Natural killer cell (primary cell): Measurements from ENCODE around the gene AGTR1. TPM values are rescaled to one million over a fixed set of nuclear protein-coding genes. Genes with fewer than 3 reads are reported as not detected.

Experiments
- ATAC-seq, 3 donors: fragments of 150-1000 bp in 2 of 3; fragments of 200-7000 bp in 1 of 3; cut with Tn5 transposase; 1 replicate in 1 of 3; 2 replicates in 2 of 3; pipeline ENCODE4 v1.10.0; 2021; ENCODE audit warnings: mild to moderate bottlenecking in 2 of 3, moderate library complexity in 2 of 3
- DNase-seq, 2 donors: peaks; one replicate each; pipeline versions ENCODE4 v3.0.0 to v3.0.0-alpha.2; 2013 to 2021; ENCODE audit warnings: mixed read lengths in 1 of 2
- H3K27ac ChIP-seq: one replicate; pipeline ENCODE4 v1.5.1; 2013; ENCODE audit warnings: mild to moderate bottlenecking, low read length
- H3K27me3 ChIP-seq: one replicate; pipeline ENCODE4 v1.6.1; 2013; ENCODE audit warnings: low read length; ENCODE audit not compliant: control insufficient read depth, insufficient read depth
- H3K36me3 ChIP-seq: one replicate; pipeline ENCODE4 v1.6.1; 2013; ENCODE audit warnings: low read length; ENCODE audit not compliant: control insufficient read depth, insufficient read depth
- H3K4me1 ChIP-seq: one replicate; pipeline ENCODE4 v1.6.1; 2013; ENCODE audit warnings: low read length; ENCODE audit not compliant: control insufficient read depth, insufficient read depth
- H3K4me3 ChIP-seq: one replicate; pipeline ENCODE4 v1.5.1; 2013; ENCODE audit warnings: low read length
- H3K9me3 ChIP-seq: one replicate; pipeline ENCODE4 v1.6.1; 2013; ENCODE audit warnings: low read length; ENCODE audit not compliant: control insufficient read depth, insufficient read depth
- H3K27ac Mint-ChIP-seq, 2 donors: one replicate each; pipeline ENCODE4 v1.8.0; 2022; ENCODE audit warnings: mild to moderate bottlenecking in 2 of 2, mixed read lengths in 2 of 2, moderate library complexity in 1 of 2
- H3K27me3 Mint-ChIP-seq, 2 donors: one replicate each; pipeline ENCODE4 v1.8.0; 2022; ENCODE audit warnings: low read depth in 2 of 2, mixed read lengths in 2 of 2
- H3K36me3 Mint-ChIP-seq: one replicate; pipeline ENCODE4 v1.8.0; 2022; ENCODE audit warnings: mixed read lengths
- H3K4me1 Mint-ChIP-seq, 2 donors: one replicate each; pipeline ENCODE4 v1.8.0; 2022; ENCODE audit warnings: mixed read lengths in 2 of 2
- H3K4me3 Mint-ChIP-seq: one replicate; pipeline ENCODE4 v1.8.0; 2022; ENCODE audit warnings: mild to moderate bottlenecking, moderate library complexity, mixed read lengths
- H3K9me3 Mint-ChIP-seq, 2 donors: one replicate each; pipeline ENCODE4 v1.8.0; 2022; ENCODE audit warnings: mixed read lengths in 2 of 2
- CTCF ChIP-seq: fragments of 200-600 bp; IDR thresholded peaks from one replicate; pipeline ENCODE4 v1.8.0; 2022; ENCODE audit warnings: antibody characterized with exemption
- WGBS: methylation state at CpG from one replicate; pipeline ENCODE4 v1.1.7; 2013; ENCODE audit warnings: missing lambda C conversion rate; ENCODE audit not compliant: insufficient coverage; 5-methylcytosine and 5-hydroxymethylcytosine counted together
- intact Hi-C: fragments of 100-400 bp; cut with micrococcal nuclease; formaldehyde crosslinking; loops from one replicate; pipeline ENCODE4 v1.14.2; 2022
- total RNA-seq, 4 donors: library from RNA; stranded (reverse); fragments of 120-200 nt in 1 of 4; gene quantifications; one replicate each; pipeline versions ENCODE4 v1.2.3 to v1.2.4, GENCODE V29; 2013 to 2022

The AGTR1 gene
- total RNA-seq, 3 donors from 2014 or later (not counting 1 experiment from before 2014, with no cell fraction given), result not detected

- ATAC-seq, result no peak
- 95% methylated on average over 10 of the region's 10 CpGs for WGBS
- no peaks in the 10 kb centered on the region for H3K27me3 ChIP-seq
- no peaks in the 10 kb centered on the region for H3K27me3 Mint-ChIP-seq
- H3K4me3 Mint-ChIP-seq, result no peak overlapping the region
- no peak overlapping the region for H3K4me3 ChIP-seq
- H3K4me1 ChIP-seq, result no peaks in the 10 kb centered on the region
- no peaks in the 10 kb centered on the region for H3K4me1 Mint-ChIP-seq
- no peak for TF ChIP-seq CTCF
- no peaks in the 10 kb centered on the region for H3K36me3 ChIP-seq
- no peak overlapping the region for H3K27ac ChIP-seq
- intact Hi-C loops, result no loop called here
- peaks cover 0 to 1% of the 10 kb centered on the region in 2 donors for H3K9me3 Mint-ChIP-seq
- no peaks in the 10 kb centered on the region for H3K36me3 Mint-ChIP-seq
- DNase-seq, result no peak
- no peak overlapping the region for H3K27ac Mint-ChIP-seq
- no peaks in the 10 kb centered on the region for H3K9me3 ChIP-seq
These were observed 43.5 kb downstream of the AGTR1 start for GRCh38 chr3:148741219-148741618.

GRCh38 chr3:148742118-148742517, 44.4 kb downstream of the AGTR1 start:
- intact Hi-C loops, result no loop called here
- no peaks in the 10 kb centered on the region for H3K27me3 Mint-ChIP-seq
- Histone ChIP-seq H3K27me3 (no peaks in the 10 kb centered on the region), H3K4me1 (no peaks in the 10 kb centered on the region), H3K4me3 (no peak overlapping the region), H3K9me3 (no peaks in the 10 kb centered on the region), H3K36me3 (no peaks in the 10 kb centered on the region), H3K27ac (no peak overlapping the region)
- DNase-seq (no peak), ATAC-seq (no peak)
- H3K36me3 Mint-ChIP-seq, result no peaks in the 10 kb centered on the region
- WGBS, result 84% methylated on average over 3 of the region's 6 CpGs
- H3K27ac Mint-ChIP-seq, result no peak overlapping the region
- H3K4me3 Mint-ChIP-seq, result no peak overlapping the region
- H3K9me3 Mint-ChIP-seq, result peaks cover under 1 to 4% of the 10 kb centered on the region in 2 donors
- TF ChIP-seq CTCF, result no peak
- no peaks in the 10 kb centered on the region for H3K4me1 Mint-ChIP-seq

GRCh38 chr3:148746053-148746452, 48.4 kb downstream of the AGTR1 start:
- Mint-ChIP-seq H3K4me3 (no peak overlapping the region), H3K27ac (no peak overlapping the region), H3K9me3 (peaks cover 4 to 5% of the 10 kb centered on the region in 2 donors), H3K27me3 (no peaks in the 10 kb centered on the region), H3K36me3 (no peaks in the 10 kb centered on the region), H3K4me1 (no peaks in the 10 kb centered on the region)
- intact Hi-C loops, result no loop called here
- WGBS, result 91% methylated on average over 5 of the region's 5 CpGs
- Histone ChIP-seq H3K27me3 (no peaks in the 10 kb centered on the region), H3K36me3 (no peaks in the 10 kb centered on the region), H3K4me1 (no peaks in the 10 kb centered on the region), H3K27ac (no peak overlapping the region), H3K9me3 (no peaks in the 10 kb centered on the region), H3K4me3 (no peak overlapping the region)
- DNase-seq (no peak), ATAC-seq (no peak)
- no peak for TF ChIP-seq CTCF

GRCh38 chr3:148748283-148748682, 50.6 kb downstream of the AGTR1 start:
- Mint-ChIP-seq H3K36me3 (no peaks in the 10 kb centered on the region), H3K4me1 (no peaks in the 10 kb centered on the region), H3K27me3 (no peaks in the 10 kb centered on the region), H3K9me3 (peaks cover 4 to 8% of the 10 kb centered on the region in 2 donors), H3K27ac (no peak overlapping the region), H3K4me3 (no peak overlapping the region)
- intact Hi-C loops, result no loop called here
- Histone ChIP-seq H3K27ac (no peak overlapping the region), H3K9me3 (no peaks in the 10 kb centered on the region), H3K4me1 (no peaks in the 10 kb centered on the region), H3K4me3 (no peak overlapping the region), H3K36me3 (no peaks in the 10 kb centered on the region), H3K27me3 (no peaks in the 10 kb centered on the region)
- DNase-seq (no peak), ATAC-seq (peak in 1 of 3 donors; percentile 85)
- 32% methylated on average over 3 of the region's 3 CpGs for WGBS
- no peak for TF ChIP-seq CTCF
